Stimulated activated CD8-positive, alpha-beta memory T cell treated with anti-CD3 and anti-CD28 coated beads, Interleukin-4, amount 100 ng/mL, for 24 hours (primary cell): ENCODE data around the gene NECTIN2.

Source experiments
- DNase-seq: peaks from one replicate; pipeline ENCODE4 v3.0.0-alpha.2; 2020; ENCODE audit warnings: low read depth

NECTIN2 gene

DNA sequence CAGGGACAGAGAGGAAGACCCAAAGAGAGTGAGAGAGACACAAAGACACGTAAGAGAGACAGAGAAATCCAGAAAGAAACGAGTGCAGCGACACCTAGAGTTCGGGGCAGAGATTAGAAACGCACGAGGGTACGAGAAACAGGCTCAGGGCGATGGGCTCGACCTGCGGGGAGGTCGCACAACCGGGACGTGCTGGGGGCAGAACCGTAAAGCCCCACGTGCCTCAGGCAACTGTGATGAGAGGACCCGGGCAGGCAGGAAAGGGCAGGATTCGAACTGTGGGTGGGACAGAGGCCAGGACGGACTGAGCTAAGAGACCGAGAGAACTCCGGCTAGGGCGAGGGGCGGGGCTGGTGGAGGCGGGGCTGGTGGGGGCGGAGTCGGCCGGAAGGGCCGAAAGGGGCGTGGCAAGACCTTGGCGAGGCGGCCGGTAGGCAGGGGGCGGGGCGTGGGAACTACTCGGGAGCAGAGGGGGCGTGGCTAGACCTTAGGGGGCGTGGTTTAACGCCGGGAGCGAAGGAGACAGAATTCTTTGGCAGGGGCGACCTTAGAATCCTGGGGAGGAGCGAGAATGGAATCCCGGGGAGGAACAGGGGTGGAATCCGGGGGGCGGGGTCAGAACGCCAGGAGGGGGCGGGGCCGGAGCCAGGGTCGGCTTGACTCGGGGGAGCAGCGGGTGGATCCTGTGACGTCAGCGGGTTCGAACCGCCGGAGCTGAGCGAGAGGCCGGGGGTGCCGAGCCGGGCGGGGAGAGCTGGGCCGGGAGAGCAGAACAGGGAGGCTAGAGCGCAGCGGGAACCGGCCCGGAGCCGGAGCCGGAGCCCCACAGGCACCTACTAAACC is at the start of gene NECTIN2:
TSS of gene NECTIN2 (plus strand) at position 686 of the 843 bp plus-strand sequence. CDS start 229 bp downstream, outside the sequence.
- DNase-seq, result peak; percentile 71

DNA sequence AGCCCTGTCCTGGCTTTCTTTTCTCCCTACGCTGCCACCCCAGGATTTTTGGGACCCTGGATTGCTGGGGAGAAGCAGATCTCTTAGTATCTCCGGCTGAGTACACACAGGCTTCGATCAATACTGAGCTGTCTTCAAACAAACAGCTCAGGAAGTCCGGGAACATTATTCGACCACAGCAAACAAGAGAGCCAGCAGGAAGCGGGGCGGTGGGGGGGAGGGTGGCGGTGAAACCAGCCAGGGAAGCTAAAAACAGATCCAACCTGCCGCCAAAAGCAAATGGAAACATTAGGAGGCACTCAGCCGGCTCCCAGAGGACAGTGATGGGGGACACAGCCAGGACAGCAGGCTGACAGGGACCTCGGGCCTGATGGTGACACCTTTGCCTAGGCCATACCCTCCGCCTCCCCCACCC is 49.4 kb upstream of the NECTIN2 start:
- no peak for DNase-seq

DNA sequence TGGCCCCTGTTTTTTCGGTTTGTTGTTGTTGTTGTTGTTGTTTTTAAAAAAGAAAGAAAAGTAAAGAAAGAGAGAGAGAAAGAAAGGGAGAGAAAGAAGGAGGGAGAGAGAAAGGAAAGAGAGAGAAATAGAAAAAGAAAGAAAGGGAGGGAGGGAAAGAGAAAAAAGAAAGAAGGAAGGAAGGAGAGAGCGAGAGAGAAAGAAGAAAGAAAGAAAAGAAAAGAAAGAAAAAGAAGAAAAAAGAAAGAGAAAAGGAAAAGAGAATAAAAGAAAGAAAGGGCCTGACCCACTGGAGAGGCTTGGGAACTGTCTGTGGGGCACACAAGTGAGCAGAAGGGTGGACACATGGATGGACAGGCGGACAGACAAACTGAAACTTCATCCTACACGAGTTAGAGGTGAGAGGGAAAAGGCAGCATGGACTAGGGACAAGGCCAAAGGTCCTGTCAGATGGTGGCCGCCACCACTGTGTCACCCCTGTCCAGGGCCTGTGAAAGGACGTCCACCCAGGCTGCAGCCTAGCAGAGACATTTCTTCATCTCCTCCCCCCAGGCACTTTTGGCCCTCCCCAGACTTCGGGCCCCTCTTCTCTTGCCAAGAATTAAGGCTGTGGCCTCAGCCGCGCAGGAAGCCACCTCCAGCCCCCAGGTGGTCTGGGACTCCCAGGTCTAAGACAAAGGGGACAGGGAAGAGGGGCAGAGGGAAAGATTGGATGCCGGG is 46.3 kb upstream of the NECTIN2 start:
- DNase-seq, result no peak

DNA sequence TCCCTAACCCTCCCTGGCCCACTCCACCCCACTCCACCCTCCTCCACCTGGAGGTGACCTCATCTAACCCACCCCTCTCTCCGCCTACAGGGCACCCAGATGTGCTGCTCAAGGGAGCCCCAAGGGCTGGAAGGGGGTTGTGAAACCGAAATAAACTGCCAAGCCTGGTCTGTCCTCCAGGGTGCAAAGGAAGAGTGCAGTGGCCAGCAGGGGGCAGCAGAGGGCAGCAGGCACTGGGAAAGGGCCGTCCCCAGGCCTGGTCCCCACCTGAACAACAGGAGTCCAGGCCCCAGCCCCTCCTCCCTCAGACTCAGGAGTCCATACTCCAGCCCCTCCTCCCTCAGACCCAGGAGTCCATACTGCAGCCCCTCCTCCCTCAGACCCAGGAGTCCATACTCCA is 45.6 kb upstream of the NECTIN2 start:
- DNase-seq, result peak; percentile 71

DNA sequence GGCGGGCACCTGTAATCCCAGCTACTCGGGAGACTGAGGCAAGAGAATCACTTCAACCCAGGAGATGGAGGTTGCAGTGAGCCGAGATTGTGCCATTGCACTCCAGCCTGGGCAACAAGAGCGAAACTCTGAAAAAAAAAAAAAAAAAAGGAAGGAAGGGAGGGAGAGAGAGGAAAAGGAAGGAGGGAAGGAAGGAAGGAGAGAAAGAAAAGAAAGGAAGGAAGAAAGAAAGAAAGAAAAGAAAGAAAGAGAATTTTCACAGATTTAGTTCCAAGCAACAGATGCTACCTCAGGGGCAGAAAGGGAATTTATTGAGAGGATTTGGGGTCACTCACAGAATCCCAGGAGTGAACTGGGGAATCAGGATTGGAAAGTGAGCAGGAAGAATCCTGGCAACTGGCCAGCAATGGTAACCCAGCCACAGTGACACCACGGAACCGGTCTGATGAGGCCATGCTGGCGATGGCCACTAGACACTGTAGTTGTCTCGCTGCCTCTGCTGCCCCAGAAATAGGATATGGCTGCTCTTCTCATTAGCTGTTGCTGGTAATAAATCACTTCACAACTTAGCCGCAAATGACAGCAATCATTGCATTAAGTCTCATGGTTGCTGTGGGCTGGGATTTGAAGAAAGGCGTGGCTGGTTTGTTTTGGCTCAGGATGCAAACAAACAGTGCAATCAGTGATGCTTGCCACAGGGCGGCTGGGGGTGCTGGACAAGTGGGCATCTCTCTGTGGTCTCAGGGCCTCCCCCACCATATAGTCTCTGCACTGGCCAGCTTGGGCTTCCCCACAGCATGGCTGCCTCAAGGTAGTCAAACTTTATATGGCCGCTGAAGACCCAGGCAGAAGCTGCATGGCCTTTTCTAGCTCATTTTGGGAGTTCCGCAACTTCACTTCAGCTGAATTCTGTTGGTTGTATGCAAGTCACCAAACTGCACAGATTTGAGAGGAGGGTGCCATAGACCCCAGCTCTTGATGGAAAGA is 42.4 kb upstream of the NECTIN2 start:
- DNase-seq, result no peak

DNA sequence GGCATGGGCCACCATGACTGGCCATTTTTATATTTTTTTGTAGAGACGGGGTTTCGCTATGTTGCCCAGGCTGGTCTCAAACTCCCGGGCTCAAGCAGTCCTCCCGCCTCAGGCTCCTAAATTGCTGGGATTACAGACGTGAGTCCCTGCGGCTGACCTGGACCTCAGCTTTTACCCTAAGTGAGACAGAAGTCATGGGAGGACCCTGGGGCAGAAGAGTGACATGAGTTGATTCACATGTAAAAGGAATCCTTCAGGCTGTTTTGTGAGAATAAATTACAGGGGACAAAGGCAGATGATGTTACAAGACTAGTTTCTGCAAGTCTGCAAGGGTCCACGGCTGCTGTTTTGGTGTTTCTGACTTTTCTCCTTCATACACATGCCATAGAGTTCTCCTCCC is 39.8 kb upstream of the NECTIN2 start:
- DNase-seq, result no peak

DNA sequence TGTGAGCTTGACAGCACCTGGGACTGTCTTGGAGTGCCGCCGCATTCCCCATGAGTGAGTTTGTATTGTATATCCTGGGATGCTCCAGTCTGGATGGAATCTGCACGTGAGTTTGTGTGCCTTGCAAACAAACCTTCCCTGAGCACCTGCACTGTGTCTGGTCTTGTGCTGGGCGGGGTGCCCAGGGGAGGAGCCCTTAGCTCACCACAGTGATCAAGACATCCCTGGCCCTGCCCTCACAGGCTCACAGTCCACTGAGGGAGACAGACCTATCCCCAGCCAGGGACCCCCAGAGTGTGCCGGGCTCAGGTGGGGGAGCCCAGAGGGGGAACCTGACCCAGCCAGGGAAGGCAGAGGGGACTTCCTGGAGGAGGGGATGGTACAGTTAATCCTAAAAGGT is 38.9 kb upstream of the NECTIN2 start:
- no peak for DNase-seq

DNA sequence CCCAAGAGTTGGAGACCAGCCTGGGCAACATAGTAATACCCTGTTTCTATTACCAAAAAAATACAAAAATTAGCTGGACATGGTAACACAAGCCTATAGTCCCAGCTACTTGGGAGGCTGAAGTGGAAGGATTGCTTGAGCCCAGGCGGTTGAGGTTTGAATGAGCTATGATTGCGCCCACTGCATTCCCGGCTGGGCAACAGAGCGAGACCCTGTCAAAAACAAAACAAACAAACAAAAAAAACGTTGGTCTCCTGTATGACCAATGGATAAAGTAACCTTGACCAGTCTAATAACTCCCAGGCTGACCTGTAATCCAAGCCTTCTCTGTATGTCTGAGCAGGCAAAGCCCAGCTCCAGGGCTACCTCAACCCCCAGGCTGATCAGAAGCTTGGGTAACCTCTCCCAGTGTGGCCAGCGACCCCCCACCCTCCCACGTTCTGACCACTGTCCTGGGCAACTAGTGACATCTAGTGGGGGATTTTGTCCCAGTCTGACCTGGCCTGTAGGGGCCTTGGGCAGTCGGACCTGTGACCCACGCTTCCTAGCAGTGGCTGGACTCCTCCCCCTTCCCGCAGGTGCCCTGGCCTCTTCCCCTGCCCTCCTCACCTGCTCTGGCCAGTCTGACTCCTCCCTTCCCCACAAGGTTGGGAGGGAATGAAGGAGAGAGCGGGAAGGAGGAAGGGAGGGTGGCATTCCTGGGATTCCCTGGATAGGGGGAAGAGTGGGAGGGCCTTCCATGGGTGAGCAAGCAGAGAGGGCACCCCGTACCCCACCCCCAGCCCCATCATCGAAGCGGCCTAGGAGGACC is 38.2 kb upstream of the NECTIN2 start:
- DNase-seq, result no peak

DNA sequence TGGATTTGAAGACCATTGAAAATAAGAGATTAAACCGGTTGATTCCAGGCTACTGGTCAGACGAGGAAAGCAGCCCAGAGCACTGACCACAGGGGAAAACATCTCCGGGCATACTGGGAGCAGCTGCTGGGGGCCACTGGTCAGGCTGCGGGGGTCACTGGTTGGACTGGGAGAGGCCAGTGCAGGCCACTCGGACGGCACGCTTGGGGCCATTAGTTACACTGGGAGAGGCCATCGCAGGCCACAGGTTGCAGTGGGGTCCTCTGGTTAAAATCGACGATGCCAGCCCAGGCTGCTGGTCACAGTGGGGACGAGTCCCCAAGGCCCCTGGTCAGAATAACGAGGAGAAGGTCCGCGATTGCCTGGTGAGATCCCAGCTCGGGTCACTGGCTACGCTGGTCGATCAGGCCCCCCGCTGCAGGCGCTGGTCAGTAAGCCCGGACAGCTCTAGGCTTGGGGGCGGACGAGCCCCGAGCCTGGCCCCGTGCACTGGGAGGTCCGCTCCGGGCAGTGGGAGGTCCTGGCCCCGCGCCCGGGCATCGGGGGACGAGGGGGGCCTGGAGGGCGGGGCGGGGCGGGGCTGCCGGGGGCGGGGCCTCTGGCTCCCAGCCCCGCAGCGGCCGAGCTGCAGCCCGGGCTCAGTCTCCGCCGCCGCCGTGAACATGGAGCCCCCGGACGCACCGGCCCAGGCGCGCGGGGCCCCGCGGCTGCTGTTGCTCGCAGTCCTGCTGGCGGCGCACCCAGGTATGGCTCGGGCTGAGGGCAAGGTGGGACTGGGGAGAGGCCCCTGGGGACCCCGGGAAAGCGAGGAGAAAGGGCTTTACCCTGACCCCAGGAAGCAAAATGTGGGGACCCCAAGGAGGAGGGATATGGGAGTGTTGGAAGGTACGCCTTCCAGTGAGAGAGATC is 37.4 kb upstream of the NECTIN2 start, which contains the start of gene BCAM:
TSS of gene BCAM (plus strand) at position 641 of the 909 bp plus-strand sequence. CDS start at position 663, 22 bp downstream.
- no peak for DNase-seq

DNA sequence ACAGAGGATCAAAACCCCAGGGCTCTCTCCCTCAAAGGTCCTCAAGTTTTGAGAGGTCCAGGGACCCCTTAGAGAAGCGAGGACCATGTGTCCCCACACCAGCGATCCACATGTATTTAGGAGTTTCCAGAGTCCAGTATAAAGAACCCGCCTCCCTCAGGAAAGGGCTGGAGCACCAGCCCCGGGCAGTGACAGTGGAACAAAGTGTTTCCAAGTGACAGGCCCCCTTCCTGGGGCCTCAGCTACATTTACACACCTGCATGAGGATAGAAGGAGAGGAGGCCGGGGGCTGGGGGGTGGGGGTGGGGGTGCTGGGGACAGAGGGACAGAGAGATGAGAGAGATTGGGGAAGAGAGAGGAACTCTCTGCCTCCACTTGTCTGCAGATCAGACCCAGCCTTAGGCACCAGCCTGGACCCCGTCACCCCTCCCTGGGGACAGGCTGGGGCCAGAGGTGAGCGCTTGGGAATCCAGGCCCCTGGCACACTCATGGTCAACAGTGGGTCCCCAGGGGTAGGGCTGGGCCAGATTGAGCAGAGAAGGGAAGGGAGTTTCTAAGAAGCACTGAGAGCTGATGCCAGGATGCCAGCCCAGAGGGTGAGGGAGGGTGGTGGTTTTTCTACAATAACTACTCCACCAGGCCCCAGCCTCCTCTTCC is 36.4 kb upstream of the NECTIN2 start:
- DNase-seq, result no peak

DNA sequence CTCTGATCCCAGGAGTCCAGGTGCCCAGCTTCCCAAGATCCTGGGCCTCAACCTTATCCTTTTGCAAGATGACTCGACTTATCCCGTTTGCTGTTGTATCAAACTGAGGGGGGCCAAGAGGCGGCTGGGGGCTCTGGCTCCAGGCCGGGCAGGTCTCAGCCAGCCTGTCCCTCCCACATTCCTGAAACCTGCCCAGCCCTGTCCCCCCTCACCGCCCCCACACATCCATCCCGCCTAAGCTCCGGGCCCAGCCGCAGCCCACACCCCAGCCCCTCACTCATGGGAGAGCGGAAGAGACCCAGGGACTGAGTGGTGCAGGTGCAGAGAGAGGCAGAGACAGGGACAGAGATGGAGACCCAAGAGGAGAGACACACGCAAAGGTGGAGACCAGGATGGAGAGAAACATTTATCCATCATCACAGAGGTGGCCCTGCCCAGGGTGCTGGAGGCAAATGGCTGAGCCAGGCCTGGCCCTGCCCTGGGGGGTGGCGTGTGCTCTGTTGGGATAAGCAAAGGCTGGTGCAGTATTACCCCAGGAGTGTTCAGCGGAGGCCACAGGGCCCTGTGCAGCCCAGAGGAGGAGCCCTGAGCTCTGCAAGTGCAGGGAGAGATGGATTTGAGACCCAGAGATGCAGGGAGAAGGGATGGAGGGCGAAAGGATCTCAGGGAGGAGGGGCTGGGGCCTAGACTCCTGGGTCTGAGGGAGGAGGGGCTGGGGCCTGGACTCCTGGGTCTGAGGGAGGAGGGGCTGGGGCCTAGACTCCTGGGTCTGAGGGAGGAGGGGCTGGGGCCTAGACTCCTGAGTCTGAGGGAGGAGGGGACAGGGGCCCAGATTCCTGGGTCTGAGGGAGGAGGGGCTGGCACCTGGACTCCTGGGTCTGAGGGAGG is 35.6 kb upstream of the NECTIN2 start:
- DNase-seq, result no peak

DNA sequence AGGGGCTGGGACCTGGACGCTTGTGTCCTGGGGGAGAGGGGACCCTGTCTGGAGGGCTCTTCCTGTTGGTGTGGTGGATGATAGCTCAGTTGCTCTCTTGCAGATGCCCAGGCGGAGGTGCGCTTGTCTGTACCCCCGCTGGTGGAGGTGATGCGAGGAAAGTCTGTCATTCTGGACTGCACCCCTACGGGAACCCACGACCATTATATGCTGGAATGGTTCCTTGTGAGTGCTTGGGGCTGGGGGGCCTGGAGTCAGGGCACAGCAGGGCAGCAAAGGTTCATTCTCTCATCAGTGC is 35.0 kb upstream of the NECTIN2 start:
- DNase-seq, result no peak

DNA sequence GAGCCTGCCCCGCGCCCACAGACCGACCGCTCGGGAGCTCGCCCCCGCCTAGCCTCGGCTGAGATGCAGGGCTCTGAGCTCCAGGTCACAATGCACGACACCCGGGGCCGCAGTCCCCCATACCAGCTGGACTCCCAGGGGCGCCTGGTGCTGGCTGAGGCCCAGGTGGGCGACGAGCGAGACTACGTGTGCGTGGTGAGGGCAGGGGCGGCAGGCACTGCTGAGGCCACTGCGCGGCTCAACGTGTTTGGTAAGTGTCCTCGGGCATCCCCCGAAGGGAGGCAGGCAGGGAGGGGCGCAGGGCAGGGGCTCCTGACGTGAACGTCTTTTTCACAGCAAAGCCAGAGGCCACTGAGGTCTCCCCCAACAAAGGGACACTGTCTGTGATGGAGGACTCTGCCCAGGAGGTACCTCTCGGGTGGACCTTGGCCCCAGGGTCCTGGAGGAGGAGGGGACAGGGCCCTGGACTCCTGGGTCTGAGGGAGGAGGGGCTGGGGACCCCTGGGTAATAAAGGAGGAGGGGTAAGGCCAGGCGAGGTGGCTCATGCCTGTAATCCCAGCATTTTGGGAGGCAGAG is 33.9 kb upstream of the NECTIN2 start:
- DNase-seq, result no peak

DNA sequence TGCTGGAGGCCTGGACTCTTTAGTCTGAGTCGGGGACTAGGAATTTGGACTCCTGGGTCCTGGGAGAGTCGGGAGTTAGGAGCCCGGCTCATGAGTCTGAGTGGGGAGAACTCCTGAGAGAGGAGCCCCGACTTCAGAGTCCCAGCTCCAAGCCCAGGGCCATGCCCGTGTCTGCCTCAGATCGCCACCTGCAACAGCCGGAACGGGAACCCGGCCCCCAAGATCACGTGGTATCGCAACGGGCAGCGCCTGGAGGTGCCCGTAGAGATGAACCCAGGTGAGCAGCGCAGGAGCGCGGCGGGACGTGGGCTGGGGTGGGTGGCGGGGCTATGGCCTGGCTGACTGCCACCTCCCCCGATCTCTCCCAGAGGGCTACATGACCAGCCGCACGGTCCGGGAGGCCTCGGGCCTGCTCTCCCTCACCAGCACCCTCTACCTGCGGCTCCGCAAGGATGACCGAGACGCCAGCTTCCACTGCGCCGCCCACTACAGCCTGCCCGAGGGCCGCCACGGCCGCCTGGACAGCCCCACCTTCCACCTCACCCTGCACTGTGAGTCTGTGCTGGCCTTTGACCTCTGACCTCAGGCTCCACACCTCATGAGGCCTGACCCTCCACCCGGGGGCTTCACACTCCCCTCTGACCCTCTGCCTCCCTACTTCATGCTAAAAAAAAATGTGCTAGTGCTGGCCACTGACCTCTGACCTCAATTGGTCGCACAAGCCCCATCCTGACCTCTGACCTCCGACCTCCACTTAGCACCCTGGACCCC is 32.8 kb upstream of the NECTIN2 start:
- no peak for DNase-seq

DNA sequence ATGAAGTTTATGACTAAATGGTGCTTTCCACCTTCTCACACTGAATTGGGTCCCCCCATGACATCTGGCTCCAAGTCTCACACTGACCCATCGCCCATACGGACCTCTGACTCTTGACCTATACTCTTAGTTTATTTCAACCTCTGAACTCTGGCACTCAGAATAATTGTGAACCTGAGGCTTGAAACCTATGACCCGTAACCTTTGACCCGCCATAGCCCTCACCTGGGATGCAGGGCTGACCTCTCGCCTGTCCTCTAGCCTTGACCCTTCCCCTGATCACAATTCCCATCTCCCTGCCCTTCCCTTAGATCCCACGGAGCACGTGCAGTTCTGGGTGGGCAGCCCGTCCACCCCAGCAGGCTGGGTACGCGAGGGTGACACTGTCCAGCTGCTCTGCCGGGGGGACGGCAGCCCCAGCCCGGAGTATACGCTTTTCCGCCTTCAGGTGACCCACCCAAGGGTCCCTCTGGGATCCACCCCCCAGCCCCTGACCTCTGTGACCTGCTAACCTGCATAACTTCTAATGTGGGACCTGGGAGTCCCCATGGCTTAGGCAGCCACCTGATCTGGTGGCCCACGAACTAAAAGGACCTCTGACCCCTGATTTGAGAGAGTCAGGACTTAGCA is 32.1 kb upstream of the NECTIN2 start:
- DNase-seq, result no peak

DNA sequence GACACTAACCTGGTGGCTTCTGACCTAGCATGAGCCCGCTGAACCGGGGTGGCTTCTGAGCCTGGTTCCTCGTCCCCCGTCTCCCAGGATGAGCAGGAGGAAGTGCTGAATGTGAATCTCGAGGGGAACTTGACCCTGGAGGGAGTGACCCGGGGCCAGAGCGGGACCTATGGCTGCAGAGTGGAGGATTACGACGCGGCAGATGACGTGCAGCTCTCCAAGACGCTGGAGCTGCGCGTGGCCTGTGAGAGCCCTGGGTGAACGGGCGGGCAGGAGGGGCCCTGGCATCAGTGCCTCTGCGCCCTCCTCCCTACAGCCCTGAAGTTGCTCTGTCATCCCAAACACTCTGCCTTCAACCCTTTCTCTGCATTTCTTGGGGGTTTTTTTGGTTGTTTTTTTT is 31.6 kb upstream of the NECTIN2 start:
- DNase-seq, result no peak

DNA sequence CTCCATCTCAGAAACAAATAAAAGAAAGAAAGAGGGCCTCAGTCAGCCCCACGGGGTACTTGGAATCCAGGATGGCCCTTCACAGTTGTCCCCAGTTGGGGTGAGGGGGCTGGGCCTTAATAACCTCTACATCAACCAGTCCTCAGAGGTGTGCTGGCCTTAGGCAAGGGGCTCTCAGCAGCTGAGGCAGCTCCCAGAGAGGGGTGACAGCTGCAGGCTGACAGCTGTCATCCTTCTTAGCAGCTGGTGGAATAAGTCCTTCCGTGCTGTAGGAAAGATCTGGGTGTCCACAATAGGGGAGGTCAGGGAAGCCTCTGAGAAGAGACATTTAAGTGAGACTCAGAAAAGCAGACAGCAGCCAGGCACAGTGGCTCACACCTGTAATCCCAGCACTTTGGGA is 29.8 kb upstream of the NECTIN2 start:
- DNase-seq, result no peak
